NCI-H146 (cell line): ENCODE measurements around the gene SLC13A1.
"Not testable (repeated sequence)": the region's sequence is repeated elsewhere in the genome, so short reads cannot be mapped to it uniquely, and the experiment has no call there.

ENCODE experiments used
- DNase-seq: peaks from one replicate; lab custom pipeline; 2025; lab: John Stamatoyannopoulos, UW

SLC13A1 gene

GRCh38 chr7:123199883-123200282 lies at the start of gene SLC13A1:
SLC13A1 (minus strand) TSS chr7:123199969; CDS start chr7:123199946, 23 bp downstream.
- no peak for DNase-seq

- DNase-seq: no peak
Observed at GRCh38 chr7:123244768-123245167, 45.0 kb upstream of the SLC13A1 start.

GRCh38 chr7:123242467-123243092 lies 42.8 kb upstream of the SLC13A1 start:
- DNase-seq: peak; percentile 38

- DNase-seq: peak; percentile 49
Observed at GRCh38 chr7:123241809-123242208, 42.0 kb upstream of the SLC13A1 start.

- no peak for DNase-seq
Observed at GRCh38 chr7:123231021-123232000, 31.5 kb upstream of the SLC13A1 start.

GRCh38 chr7:123230603-123231002 lies 30.8 kb upstream of the SLC13A1 start:
- no peak for DNase-seq

- no peak for DNase-seq
Observed at GRCh38 chr7:123230147-123230546, 30.4 kb upstream of the SLC13A1 start.

- no peak for DNase-seq
Observed at GRCh38 chr7:123229426-123229825, 29.7 kb upstream of the SLC13A1 start.

- DNase-seq: not testable (repeated sequence)
Observed at GRCh38 chr7:123227666-123228065, 27.9 kb upstream of the SLC13A1 start.

GRCh38 chr7:123220396-123220795 lies 20.6 kb upstream of the SLC13A1 start:
- DNase-seq: no peak

GRCh38 chr7:123218866-123219265 lies 19.1 kb upstream of the SLC13A1 start:
- no peak for DNase-seq

GRCh38 chr7:123216825-123217224 lies 17.1 kb upstream of the SLC13A1 start:
- no peak for DNase-seq

GRCh38 chr7:123215350-123215749 lies 15.6 kb upstream of the SLC13A1 start:
- no peak for DNase-seq

- DNase-seq: no peak
Observed at GRCh38 chr7:123211545-123211944, 11.8 kb upstream of the SLC13A1 start.

- no peak for DNase-seq
Observed at GRCh38 chr7:123210986-123211385, 11.2 kb upstream of the SLC13A1 start.

- DNase-seq: no peak
Observed at GRCh38 chr7:123209786-123210185, 10.0 kb upstream of the SLC13A1 start.

GRCh38 chr7:123208793-123209192 lies 9.0 kb upstream of the SLC13A1 start:
- DNase-seq: peak; percentile 17

- DNase-seq: no peak
Observed at GRCh38 chr7:123204206-123204835, 4.6 kb upstream of the SLC13A1 start.

GRCh38 chr7:123201901-123202300 lies 2.1 kb upstream of the SLC13A1 start:
- no peak for DNase-seq

GRCh38 chr7:123198668-123199652 lies 809 bp downstream of the SLC13A1 start:
- peak; percentile 13 for DNase-seq

- no peak for DNase-seq
Observed at GRCh38 chr7:123198111-123198510, 1.7 kb downstream of the SLC13A1 start.
